ENCODE data around the gene TSPEAR. TPM values are rescaled to one million over a fixed set of nuclear protein-coding genes. Genes with fewer than 3 reads are reported as not detected.
"Not testable (repeated sequence)": the region's sequence is repeated elsewhere in the genome, so short reads cannot be mapped to it uniquely, and the experiment has no call there.

TSPEAR gene
- total RNA-seq, 1 donor from 2014 or later, result not detected

GRCh38 chr21:44670642-44671432 is 40.5 kb downstream of the TSPEAR start:
- no peak for DNase-seq (ENCODE audit: low read depth)
- no peak overlapping the region for H3K4me3 ChIP-seq (ENCODE audit: low read depth, low read length)
- TF ChIP-seq, protein P1, sequence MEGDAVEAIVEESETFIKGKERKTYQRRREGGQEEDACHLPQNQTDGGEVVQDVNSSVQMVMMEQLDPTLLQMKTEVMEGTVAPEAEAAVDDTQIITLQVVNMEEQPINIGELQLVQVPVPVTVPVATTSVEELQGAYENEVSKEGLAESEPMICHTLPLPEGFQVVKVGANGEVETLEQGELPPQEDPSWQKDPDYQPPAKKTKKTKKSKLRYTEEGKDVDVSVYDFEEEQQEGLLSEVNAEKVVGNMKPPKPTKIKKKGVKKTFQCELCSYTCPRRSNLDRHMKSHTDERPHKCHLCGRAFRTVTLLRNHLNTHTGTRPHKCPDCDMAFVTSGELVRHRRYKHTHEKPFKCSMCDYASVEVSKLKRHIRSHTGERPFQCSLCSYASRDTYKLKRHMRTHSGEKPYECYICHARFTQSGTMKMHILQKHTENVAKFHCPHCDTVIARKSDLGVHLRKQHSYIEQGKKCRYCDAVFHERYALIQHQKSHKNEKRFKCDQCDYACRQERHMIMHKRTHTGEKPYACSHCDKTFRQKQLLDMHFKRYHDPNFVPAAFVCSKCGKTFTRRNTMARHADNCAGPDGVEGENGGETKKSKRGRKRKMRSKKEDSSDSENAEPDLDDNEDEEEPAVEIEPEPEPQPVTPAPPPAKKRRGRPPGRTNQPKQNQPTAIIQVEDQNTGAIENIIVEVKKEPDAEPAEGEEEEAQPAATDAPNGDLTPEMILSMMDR (conservative IDR thresholded peaks at IDR 0.05; ENCODE audit: low read depth, low read length), result no peak

GRCh38 chr21:44667612-44668011 is 43.8 kb downstream of the TSPEAR start:
- DNase-seq (ENCODE audit: low read depth), result no peak
- H3K4me3 ChIP-seq (ENCODE audit: low read depth, low read length), result no peak overlapping the region
- TF ChIP-seq, protein P1 (conservative IDR thresholded peaks at IDR 0.05; ENCODE audit: low read depth, low read length), result no peak

- no peak within 1 kb of the TSS for H3K4me3 ChIP-seq (ENCODE audit: low read depth, low read length)
- TF ChIP-seq, protein P1 (conservative IDR thresholded peaks at IDR 0.05; ENCODE audit: low read depth, low read length), result no peak
- DNase-seq (ENCODE audit: low read depth), result no peak
These were observed 44.7 kb downstream of the TSPEAR start, which contains the start of gene KRTAP12-2 for GRCh38 chr21:44666401-44667320. Gene KRTAP12-2 (minus strand): TSS chr21:44666927. CDS start chr21:44666886, 41 bp downstream.

GRCh38 chr21:44664691-44665090 is 46.7 kb downstream of the TSPEAR start:
- TF ChIP-seq, protein P1 (conservative IDR thresholded peaks at IDR 0.05; ENCODE audit: low read depth, low read length), result no peak
- no peak overlapping the region for H3K4me3 ChIP-seq (ENCODE audit: low read depth, low read length)
- no peak for DNase-seq (ENCODE audit: low read depth)

DNA sequence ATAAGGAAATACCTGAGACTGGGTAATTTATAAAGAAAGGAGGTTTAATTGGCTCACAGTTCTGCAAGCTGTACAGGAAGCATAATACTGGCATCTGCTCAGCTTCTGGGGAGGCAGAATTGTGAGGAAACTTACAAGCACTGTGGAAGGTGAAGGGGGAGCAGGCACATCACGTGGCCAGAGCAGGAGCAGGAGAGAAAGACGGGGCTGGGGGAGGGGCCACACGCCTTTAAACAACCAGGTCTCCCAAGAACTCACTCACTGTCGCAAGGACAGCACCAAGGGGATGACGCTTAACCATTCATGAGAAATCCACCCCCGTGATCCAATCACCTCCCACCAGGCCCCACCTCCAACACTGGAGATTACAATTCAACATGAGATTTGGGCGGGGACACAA is 49.8 kb downstream of the TSPEAR start:
- not testable (repeated sequence) for H3K4me3 ChIP-seq (ENCODE audit: low read depth, low read length); DNase-seq (ENCODE audit: low read depth)

DNA sequence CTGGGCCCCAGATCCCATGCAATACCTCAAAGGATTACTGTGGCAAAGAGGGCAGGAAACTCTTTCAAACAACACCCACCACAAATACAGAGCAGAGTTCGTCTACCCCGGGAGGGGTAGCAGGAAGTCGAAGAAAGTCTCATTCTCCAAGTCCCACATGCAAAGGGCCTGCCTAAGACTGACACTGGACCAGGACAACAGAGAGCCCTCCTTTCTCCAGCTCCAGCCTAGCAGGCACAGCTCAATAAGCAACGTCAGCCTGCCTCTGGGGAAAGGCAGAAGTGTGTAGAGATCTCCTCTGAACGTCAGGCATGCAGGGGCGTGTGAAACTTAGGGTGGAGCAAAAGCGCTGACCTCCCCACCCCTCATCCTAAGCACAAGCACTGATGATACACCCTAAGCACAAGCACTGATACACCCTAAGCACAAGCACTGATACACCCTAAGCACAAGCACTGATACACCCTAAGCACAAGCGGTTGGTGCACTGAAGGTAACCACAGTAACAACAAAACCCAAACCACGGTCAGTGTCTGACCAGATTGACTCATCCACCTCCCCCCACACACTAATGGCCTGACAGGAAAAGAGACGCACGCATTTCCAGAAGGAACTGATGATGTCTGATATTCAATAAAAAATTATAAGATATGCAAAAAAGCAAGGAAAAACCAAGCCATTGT is 52.3 kb downstream of the TSPEAR start:
- TF ChIP-seq, protein P1 (conservative IDR thresholded peaks at IDR 0.05; ENCODE audit: low read depth, low read length), result no peak
- no peak for DNase-seq (ENCODE audit: low read depth)
- H3K4me3 ChIP-seq (ENCODE audit: low read depth, low read length), result no peak overlapping the region

DNA sequence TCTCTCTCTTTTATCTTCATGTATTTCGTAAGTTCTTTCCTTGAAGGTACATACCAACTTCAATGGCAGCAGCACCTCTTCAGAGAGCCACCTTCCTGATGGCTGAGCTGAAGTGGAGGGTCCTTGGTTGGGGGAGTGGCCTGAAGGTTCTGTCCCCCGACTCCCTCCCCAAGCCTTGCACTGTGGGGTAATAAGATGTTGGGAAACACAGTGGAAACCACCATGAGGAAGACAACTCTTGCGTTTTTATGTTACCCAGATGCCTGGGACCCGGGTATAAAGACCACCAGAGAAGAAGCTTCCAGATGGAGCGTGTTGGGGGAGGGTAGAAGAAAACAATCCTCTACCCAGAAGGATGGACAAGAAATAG is 52.8 kb downstream of the TSPEAR start:
- H3K4me3 ChIP-seq (ENCODE audit: low read depth, low read length), result no peak overlapping the region
- TF ChIP-seq, protein P1 (conservative IDR thresholded peaks at IDR 0.05; ENCODE audit: low read depth, low read length), result no peak
- DNase-seq (ENCODE audit: low read depth), result no peak

Data from epithelial cell of proximal tubule (primary cell).